Hepatocyte (in vitro differentiated cells): Measurements from ENCODE around the gene CBFA2T3.

ENCODE experiments used
- CTCF ChIP-seq: fragments of 200-600 bp; sonication (generic); IDR thresholded peaks from 2 replicates; pipeline ENCODE4 v1.5.1; 2016; ENCODE audit warnings: antibody characterized with exemption, mild to moderate bottlenecking; ENCODE audit not compliant: poor library complexity
- EZH2 ChIP-seq: fragments of 200-600 bp; sonication (generic); IDR thresholded peaks from 2 replicates; pipeline ENCODE4 v1.6.1; 2016; ENCODE audit warnings: antibody characterized with exemption, mild to moderate bottlenecking, borderline replicate concordance

GRCh38 chr16:88957433-88957767 is 19.6 kb downstream of the CBFA2T3 start:
- no peak for TF ChIP-seq CTCF
- no peak for TF ChIP-seq EZH2
